ENCODE results near the gene METTL21C.

METTL21C gene

DNA sequence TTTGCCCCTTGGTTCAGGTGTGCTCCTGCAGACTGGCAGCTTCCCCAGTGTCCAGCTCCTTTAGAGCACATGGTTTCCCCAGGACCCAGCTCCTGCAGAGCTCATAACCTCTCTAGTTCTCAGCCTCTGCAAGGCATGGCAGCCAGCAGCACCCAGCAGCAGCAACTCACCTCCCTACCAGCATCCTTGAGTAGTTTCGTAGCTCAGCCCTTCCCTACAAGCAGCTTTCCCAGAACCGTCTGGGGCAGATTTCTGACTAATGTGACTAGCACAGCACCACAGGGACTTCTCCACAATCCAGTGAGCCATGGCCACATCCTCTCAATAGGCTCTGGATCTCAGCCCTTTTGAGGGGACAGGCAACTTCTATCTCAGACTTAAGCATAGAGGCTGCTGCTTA is 14.1 kb upstream of the METTL21C start:
- no peaks in the 10 kb centered on the region for H3K9me3 ChIP-seq (ENCODE audit: control insufficient read depth, insufficient read depth, low read depth, low read length)
- no peaks in the 10 kb centered on the region for H3K36me3 ChIP-seq (ENCODE audit: control insufficient read depth in 2 of 2, insufficient read depth in 1 of 2, low read length in 2 of 2)
- POLR2A ChIA-PET = interaction anchor here (1.0 kb wide), 1 partner anchor 10 kb away, joined by 3 read pairs; no protein-coding TSS in a partner anchor
- no peak overlapping the region for H3K4me3 ChIP-seq (ENCODE audit: low read depth, low read length)
- TF ChIP-seq ZFP69B (tag by site-specific recombination; IDR thresholded peaks at IDR 0.05) (no peak), KLF17 (tag by site-specific recombination; IDR thresholded peaks at IDR 0.05) (no peak), ZBTB48 (tag by site-specific recombination; IDR thresholded peaks at IDR 0.05) (no peak), HOXC10 (CRISPR knock-in tag; IDR thresholded peaks at IDR 0.05) (no peak), GFI1B (tag by site-specific recombination; IDR thresholded peaks at IDR 0.05) (no peak), ZNF548 (tag by site-specific recombination; IDR thresholded peaks at IDR 0.05) (no peak), ZEB2 (tag by site-specific recombination; IDR thresholded peaks at IDR 0.05) (no peak), GLI4 (tag by site-specific recombination; IDR thresholded peaks at IDR 0.05) (no peak), ZFP37 (tag by site-specific recombination; IDR thresholded peaks at IDR 0.05) (no peak), ZNF513 (tag by site-specific recombination; IDR thresholded peaks at IDR 0.05) (no peak), WT1 (tag by site-specific recombination; IDR thresholded peaks at IDR 0.05) (no peak), IKZF3 (tag by site-specific recombination; IDR thresholded peaks at IDR 0.05) (no peak), FEZF1 (tag by site-specific recombination; IDR thresholded peaks at IDR 0.05) (no peak), BCL11B (tag by site-specific recombination; IDR thresholded peaks at IDR 0.05; ENCODE audit: low read depth) (no peak), ZNF354C (tag by site-specific recombination; IDR thresholded peaks at IDR 0.05; ENCODE audit: borderline replicate concordance, low read depth) (no peak), ZNF19 (tag by site-specific recombination; IDR thresholded peaks at IDR 0.05; ENCODE audit: low read depth) (no peak), ZNF416 (tag by site-specific recombination; IDR thresholded peaks at IDR 0.05) (no peak), ZBTB8A (tag by site-specific recombination; IDR thresholded peaks at IDR 0.05) (no peak)
- TF ChIP-seq, protein P1, sequence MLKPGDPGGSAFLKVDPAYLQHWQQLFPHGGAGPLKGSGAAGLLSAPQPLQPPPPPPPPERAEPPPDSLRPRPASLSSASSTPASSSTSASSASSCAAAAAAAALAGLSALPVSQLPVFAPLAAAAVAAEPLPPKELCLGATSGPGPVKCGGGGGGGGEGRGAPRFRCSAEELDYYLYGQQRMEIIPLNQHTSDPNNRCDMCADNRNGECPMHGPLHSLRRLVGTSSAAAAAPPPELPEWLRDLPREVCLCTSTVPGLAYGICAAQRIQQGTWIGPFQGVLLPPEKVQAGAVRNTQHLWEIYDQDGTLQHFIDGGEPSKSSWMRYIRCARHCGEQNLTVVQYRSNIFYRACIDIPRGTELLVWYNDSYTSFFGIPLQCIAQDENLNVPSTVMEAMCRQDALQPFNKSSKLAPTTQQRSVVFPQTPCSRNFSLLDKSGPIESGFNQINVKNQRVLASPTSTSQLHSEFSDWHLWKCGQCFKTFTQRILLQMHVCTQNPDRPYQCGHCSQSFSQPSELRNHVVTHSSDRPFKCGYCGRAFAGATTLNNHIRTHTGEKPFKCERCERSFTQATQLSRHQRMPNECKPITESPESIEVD (tag by site-specific recombination; IDR thresholded peaks at IDR 0.05) = no peak
- peaks cover 14% of the 10 kb centered on the region for H3K4me1 ChIP-seq (ENCODE audit: control insufficient read depth, insufficient read depth, low read length)
- CTCF ChIA-PET = interaction anchor here (1.0 kb wide), 1 partner anchor 15 kb away, joined by 3 read pairs; no protein-coding TSS in a partner anchor
- H3K27ac ChIP-seq (ENCODE audit: extremely low read depth, low read depth, low read length) = no peak overlapping the region

DNA sequence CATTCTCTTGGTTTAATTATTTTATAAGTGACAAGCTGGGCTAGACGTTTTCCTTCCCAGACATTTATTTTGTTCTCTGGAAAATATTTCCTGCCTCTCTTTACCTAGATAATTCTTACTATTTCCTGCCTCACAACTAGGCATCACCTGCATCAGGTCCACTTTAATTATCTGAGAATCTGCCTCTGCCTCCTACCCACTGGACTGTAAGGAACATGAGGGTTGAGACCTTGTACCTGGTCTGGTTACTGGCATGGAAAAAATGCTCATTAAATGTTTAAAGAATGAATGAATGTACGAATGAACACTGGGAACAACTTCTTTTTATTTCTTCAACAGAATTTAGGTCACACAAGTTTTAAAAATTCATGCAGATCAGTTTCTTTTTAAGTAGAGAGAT is 13.4 kb upstream of the METTL21C start:
- H3K27ac ChIP-seq (ENCODE audit: extremely low read depth, low read depth, low read length) = no peak overlapping the region
- ChIA-PET CTCF (no interaction called here), POLR2A (no interaction called here)
- no peak for TF ChIP-seq ELK4 (IDR thresholded peaks at IDR 0.05; ENCODE audit: borderline replicate concordance, low read depth, low read length)
- TF ChIP-seq ZBTB7A (tag by site-specific recombination; IDR thresholded peaks at IDR 0.05; ENCODE audit: low read depth) = no peak
- no peak for TF ChIP-seq ZNF596 (tag by site-specific recombination; IDR thresholded peaks at IDR 0.05)
- TF ChIP-seq GLIS2 (tag by site-specific recombination; IDR thresholded peaks at IDR 0.05) = no peak
- TF ChIP-seq ZNF146 (tag by site-specific recombination; IDR thresholded peaks at IDR 0.05) = no peak
- no peak for TF ChIP-seq ZNF843 (tag by site-specific recombination; IDR thresholded peaks at IDR 0.05)
- TF ChIP-seq ZNF544 (tag by site-specific recombination; IDR thresholded peaks at IDR 0.05) = no peak
- no peak for TF ChIP-seq ZNF398 (tag by site-specific recombination; IDR thresholded peaks at IDR 0.05)
- TF ChIP-seq ZNF560 (tag by site-specific recombination; IDR thresholded peaks at IDR 0.05; ENCODE audit: borderline replicate concordance) = no peak
- TF ChIP-seq, protein P2, sequence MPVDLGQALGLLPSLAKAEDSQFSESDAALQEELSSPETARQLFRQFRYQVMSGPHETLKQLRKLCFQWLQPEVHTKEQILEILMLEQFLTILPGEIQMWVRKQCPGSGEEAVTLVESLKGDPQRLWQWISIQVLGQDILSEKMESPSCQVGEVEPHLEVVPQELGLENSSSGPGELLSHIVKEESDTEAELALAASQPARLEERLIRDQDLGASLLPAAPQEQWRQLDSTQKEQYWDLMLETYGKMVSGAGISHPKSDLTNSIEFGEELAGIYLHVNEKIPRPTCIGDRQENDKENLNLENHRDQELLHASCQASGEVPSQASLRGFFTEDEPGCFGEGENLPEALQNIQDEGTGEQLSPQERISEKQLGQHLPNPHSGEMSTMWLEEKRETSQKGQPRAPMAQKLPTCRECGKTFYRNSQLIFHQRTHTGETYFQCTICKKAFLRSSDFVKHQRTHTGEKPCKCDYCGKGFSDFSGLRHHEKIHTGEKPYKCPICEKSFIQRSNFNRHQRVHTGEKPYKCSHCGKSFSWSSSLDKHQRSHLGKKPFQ (tag by site-specific recombination; IDR thresholded peaks at IDR 0.05) = no peak

More for the DNA sequence above, 13.4 kb upstream of the METTL21C start:
- Histone ChIP-seq H3K9me3 (ENCODE audit: control insufficient read depth, insufficient read depth, low read depth, low read length) (no peaks in the 10 kb centered on the region), H3K4me3 (ENCODE audit: low read depth, low read length) (no peak overlapping the region), H3K4me1 (ENCODE audit: control insufficient read depth, insufficient read depth, low read length) (peaks cover 14% of the 10 kb centered on the region), H3K36me3 (ENCODE audit: control insufficient read depth in 2 of 2, insufficient read depth in 1 of 2, low read length in 2 of 2) (no peaks in the 10 kb centered on the region)

Data from HEK293 (cell line).